MCF 10A (cell line): ENCODE results near the gene TIPRL. TPM values are rescaled to one million over a fixed set of nuclear protein-coding genes. Genes with fewer than 3 reads are reported as not detected.

Experiments used
- BruUV-seq: library from RNA; stranded (reverse); fragments of 400-500 nt; replicated peaks from 2 replicates; lab custom pipeline; 2021; lab: Mats Ljungman, UMichigan
- CTCF ChIA-PET: fragments of 300-600 bp; sonication (Branson Sonifier 250); formaldehyde crosslinking; extraction: SDS; loops from one replicate; lab custom pipeline; 2021; ENCODE audit warnings: antibody characterized with exemption, inconsistent platforms; lab: Yijun Ruan, JAX
- POLR2A ChIA-PET: fragments of 300-600, 350-650 bp; sonication (Branson Sonifier 250); formaldehyde crosslinking; extraction: SDS; loops from one replicate; lab custom pipeline; 2020; ENCODE audit warnings: antibody characterized with exemption, inconsistent platforms; lab: Yijun Ruan, JAX
- DNase-seq: peaks from one replicate; pipeline ENCODE4 v3.0.0-alpha.2; 2018; ENCODE audit not compliant: unreplicated experiment
- H3K27ac Mint-ChIP-seq: one replicate; pipeline ENCODE4 v1.8.0; 2022; ENCODE audit warnings: mild to moderate bottlenecking, low read depth, mixed read lengths; ENCODE audit not compliant: unreplicated experiment
- H3K27me3 Mint-ChIP-seq: one replicate; pipeline ENCODE4 v1.8.0; 2022; ENCODE audit warnings: mixed read lengths; ENCODE audit not compliant: insufficient read depth, unreplicated experiment
- H3K36me3 Mint-ChIP-seq: one replicate; pipeline ENCODE4 v1.8.0; 2022; ENCODE audit warnings: mild to moderate bottlenecking, moderate library complexity, mixed read lengths; ENCODE audit not compliant: insufficient read depth, unreplicated experiment
- H3K4me1 Mint-ChIP-seq: one replicate; pipeline ENCODE4 v1.8.0; 2022; ENCODE audit warnings: mixed read lengths; ENCODE audit not compliant: insufficient read depth, unreplicated experiment
- H3K4me3 Mint-ChIP-seq: one replicate; pipeline ENCODE4 v1.8.0; 2022; ENCODE audit warnings: mild to moderate bottlenecking, moderate library complexity, mixed read lengths; ENCODE audit not compliant: unreplicated experiment
- H3K9me3 Mint-ChIP-seq: one replicate; pipeline ENCODE4 v1.8.0; 2022; ENCODE audit warnings: mixed read lengths; ENCODE audit not compliant: unreplicated experiment
- intact Hi-C: fragments of 100-400 bp; cut with micrococcal nuclease; formaldehyde crosslinking; loops from 2 replicates; pipeline ENCODE4 v1.14.1; 2022
- total RNA-seq: library from RNA; stranded (reverse); gene quantifications from 2 replicates; pipeline ENCODE4 v1.2.3, GENCODE V29; 2022
- TF ChIP-seq, protein P1 (sequence below): fragments of 200-600 bp; IDR thresholded peaks from one replicate; pipeline ENCODE4 v1.8.0; 2022; ENCODE audit warnings: antibody characterized with exemption, mild to moderate bottlenecking; ENCODE audit not compliant: unreplicated experiment

Gene TIPRL
- total RNA-seq, 1 experiment from 2014 or later: 111 TPM

DNA sequence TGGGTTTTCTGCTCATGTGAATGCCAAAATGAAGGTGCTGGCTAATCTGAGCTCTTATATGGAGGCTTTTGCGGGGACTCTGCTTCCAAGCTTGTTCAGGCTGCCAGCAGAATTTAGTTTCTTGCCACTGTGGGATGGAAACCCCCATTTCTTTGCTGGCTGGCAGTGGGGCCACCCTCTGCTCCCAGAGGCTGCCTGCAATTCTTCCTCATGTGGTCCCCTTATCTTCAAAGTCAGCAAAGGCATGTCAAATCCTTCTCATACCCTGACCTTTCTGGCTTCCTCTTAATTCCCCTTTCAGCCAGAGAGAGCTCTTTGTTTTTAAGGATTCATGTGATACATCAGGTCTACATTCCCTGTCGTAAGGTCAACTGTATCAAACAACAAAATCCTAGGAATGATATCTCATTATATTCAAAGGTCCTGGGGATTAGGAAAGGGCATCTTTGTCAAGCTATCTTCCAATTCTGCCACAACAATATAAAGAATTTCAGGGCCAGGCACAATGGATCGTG lies 36.8 kb upstream of the TIPRL start:
- ChIA-PET CTCF (interaction anchor here (0.6 to 2.1 kb wide), 10 partner anchors 10 to 176 kb away, joined by 3 to 14 read pairs (median 4); no protein-coding TSS in a partner anchor), POLR2A (interaction anchor here (0.9 to 1.2 kb wide), 3 partner anchors 10 to 85 kb away, joined by 3 to 4 read pairs (median 4); no protein-coding TSS in a partner anchor)
- no peak overlapping the region for H3K27ac Mint-ChIP-seq
- TF ChIP-seq, protein P1, sequence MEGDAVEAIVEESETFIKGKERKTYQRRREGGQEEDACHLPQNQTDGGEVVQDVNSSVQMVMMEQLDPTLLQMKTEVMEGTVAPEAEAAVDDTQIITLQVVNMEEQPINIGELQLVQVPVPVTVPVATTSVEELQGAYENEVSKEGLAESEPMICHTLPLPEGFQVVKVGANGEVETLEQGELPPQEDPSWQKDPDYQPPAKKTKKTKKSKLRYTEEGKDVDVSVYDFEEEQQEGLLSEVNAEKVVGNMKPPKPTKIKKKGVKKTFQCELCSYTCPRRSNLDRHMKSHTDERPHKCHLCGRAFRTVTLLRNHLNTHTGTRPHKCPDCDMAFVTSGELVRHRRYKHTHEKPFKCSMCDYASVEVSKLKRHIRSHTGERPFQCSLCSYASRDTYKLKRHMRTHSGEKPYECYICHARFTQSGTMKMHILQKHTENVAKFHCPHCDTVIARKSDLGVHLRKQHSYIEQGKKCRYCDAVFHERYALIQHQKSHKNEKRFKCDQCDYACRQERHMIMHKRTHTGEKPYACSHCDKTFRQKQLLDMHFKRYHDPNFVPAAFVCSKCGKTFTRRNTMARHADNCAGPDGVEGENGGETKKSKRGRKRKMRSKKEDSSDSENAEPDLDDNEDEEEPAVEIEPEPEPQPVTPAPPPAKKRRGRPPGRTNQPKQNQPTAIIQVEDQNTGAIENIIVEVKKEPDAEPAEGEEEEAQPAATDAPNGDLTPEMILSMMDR: no peak
- no TSS peak for BruUV-seq
- H3K4me3 Mint-ChIP-seq: no peak overlapping the region
- no peaks in the 10 kb centered on the region for H3K9me3 Mint-ChIP-seq
- DNase-seq: no peak
- H3K27me3 Mint-ChIP-seq: no peaks in the 10 kb centered on the region
- H3K4me1 Mint-ChIP-seq: peaks cover 10% of the 10 kb centered on the region
- intact Hi-C loops: no loop called here
- no peaks in the 10 kb centered on the region for H3K36me3 Mint-ChIP-seq

DNA sequence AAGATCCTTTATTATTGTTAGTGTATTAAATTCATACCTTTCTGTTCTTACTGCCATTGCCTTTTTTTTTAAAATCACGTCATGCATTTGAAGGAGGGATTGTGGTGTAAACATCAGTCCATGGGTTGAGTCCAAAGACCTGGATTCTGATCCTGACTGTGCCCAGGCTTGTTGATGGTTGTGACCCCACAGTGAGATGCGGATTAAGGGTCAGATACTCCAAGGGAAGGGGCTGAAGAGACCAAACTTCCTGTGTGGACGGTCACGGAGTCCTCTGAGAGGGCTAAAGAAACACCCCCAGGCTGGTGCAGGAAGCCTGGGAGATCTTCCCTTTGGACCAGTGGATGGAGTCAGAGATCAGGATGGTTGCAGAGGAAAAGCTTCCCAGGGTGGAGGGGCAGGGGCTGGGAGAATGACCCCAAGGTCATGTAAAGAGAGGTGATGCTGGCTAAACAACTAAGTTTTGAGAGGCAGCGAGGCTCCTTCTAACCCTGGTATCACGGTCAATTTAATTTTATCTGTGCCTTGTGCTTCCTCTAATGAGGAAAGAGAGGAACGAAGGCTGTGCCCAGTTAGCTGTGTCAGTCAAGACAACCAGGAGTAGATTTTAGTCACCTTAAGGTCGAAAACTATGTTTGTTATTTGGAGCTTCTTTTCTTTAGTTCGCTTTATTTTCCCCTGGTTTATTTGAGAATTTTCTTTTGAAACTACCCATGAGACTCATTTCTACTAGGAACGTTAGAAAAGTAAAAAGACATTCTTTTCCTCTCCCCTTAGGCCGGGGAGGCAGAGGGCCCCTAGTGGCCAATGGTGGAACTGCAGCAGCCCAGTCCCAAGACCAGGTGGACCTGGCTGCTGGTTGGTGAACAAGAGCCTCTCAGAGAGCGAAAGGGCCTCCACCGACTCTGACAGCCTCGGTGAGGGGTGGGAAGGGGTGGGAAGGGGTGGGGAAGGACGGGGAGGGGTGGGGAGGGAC lies 33.3 kb upstream of the TIPRL start:
- BruUV-seq: no TSS peak
- Mint-ChIP-seq H3K4me3 (no peak overlapping the region), H3K36me3 (no peaks in the 10 kb centered on the region), H3K9me3 (no peaks in the 10 kb centered on the region), H3K27ac (no peak overlapping the region), H3K4me1 (peaks cover 5% of the 10 kb centered on the region), H3K27me3 (no peaks in the 10 kb centered on the region)
- TF ChIP-seq, protein P1: peak; percentile 96
- peak; percentile 90 for DNase-seq
- intact Hi-C loops: loop anchor here (1.0 to 2.0 kb wide), 2 partner anchors 52 to 61 kb away; no protein-coding TSS in a partner anchor
- ChIA-PET POLR2A (interaction anchor here (1.0 to 1.2 kb wide), 2 partner anchors 9 to 24 kb away, joined by 3 read pairs; partner anchors contain the start of gene GPR161), CTCF (interaction anchor here (0.6 to 4.5 kb wide), 43 partner anchors 8 to 943 kb away, joined by 3 to 64 read pairs (median 5); partner anchors contain the start of genes GPR161 and TIPRL)

GRCh38 chr1:168146160-168146539 lies 32.6 kb upstream of the TIPRL start:
- Mint-ChIP-seq H3K27me3 (no peaks in the 10 kb centered on the region), H3K9me3 (no peaks in the 10 kb centered on the region), H3K4me3 (no peak overlapping the region), H3K4me1 (peaks cover 5% of the 10 kb centered on the region), H3K27ac (no peak overlapping the region), H3K36me3 (no peaks in the 10 kb centered on the region)
- BruUV-seq: no TSS peak
- POLR2A ChIA-PET: interaction anchor here (0.6 to 1.0 kb wide), 2 partner anchors 10 to 36 kb away, joined by 3 read pairs; partner anchors contain the start of gene GPR161
- intact Hi-C loops: no loop called here
- CTCF ChIA-PET: interaction anchor here (0.6 to 4.5 kb wide), 31 partner anchors 7 to 575 kb away, joined by 3 to 64 read pairs (median 6); partner anchors contain the start of gene GPR161
- TF ChIP-seq, protein P1: no peak
- no peak for DNase-seq

GRCh38 chr1:168146626-168147025 lies 32.1 kb upstream of the TIPRL start:
- Mint-ChIP-seq H3K9me3 (no peaks in the 10 kb centered on the region), H3K4me3 (no peak overlapping the region), H3K36me3 (no peaks in the 10 kb centered on the region), H3K4me1 (peaks cover 5% of the 10 kb centered on the region), H3K27me3 (no peaks in the 10 kb centered on the region), H3K27ac (no peak overlapping the region)
- no peak for DNase-seq
- no TSS peak for BruUV-seq
- POLR2A ChIA-PET: interaction anchor here (0.6 to 1.3 kb wide), 2 partner anchors 8 to 36 kb away, joined by 3 read pairs; no protein-coding TSS in a partner anchor
- TF ChIP-seq, protein P1: no peak
- intact Hi-C loops: no loop called here
- CTCF ChIA-PET: interaction anchor here (0.6 to 4.5 kb wide), 18 partner anchors 9 to 196 kb away, joined by 3 to 64 read pairs (median 5); no protein-coding TSS in a partner anchor
